HepG2 (cell line): Measurements from ENCODE around the gene MAN2B2. TPM values are rescaled to one million over a fixed set of nuclear protein-coding genes. Genes with fewer than 3 reads are reported as not detected.

Experiments used
- E2F5 ChIP-seq: sonication (generic); formaldehyde crosslinking; conservative IDR thresholded peaks from 2 replicates; pipeline ENCODE4 v1.4.0; 2020; ENCODE audit warnings: missing genetic modification reagents
- HNRNPK ChIP-seq: fragments of 200-400 bp; formaldehyde crosslinking; IDR thresholded peaks from 2 replicates; pipeline ENCODE4 v1.6.1; 2018; ENCODE audit warnings: low read length, low read depth, moderate library complexity, mild to moderate bottlenecking; ENCODE audit not compliant: poor library complexity, severe bottlenecking
- MTF1 ChIP-seq: sonication (generic); formaldehyde crosslinking; IDR thresholded peaks from 2 replicates; pipeline ENCODE4 v1.5.0; 2020; ENCODE audit warnings: missing genetic modification reagents
- PHF20 ChIP-seq: sonication (generic); formaldehyde crosslinking; IDR thresholded peaks from 2 replicates; pipeline ENCODE4 v1.5.0; 2020; ENCODE audit warnings: mild to moderate bottlenecking, missing genetic modification reagents
- PHF5A ChIP-seq: IDR thresholded peaks from one replicate; pipeline ENCODE4 v1.6.1; 2018; ENCODE audit warnings: low read depth, missing genetic modification reagents; ENCODE audit not compliant: unreplicated experiment
- PLSCR1 ChIP-seq: sonication (generic); formaldehyde crosslinking; IDR thresholded peaks from 2 replicates; pipeline ENCODE4 v1.5.0; 2020; ENCODE audit warnings: missing genetic modification reagents, mild to moderate bottlenecking, borderline replicate concordance
- RAD21 ChIP-seq: fragments of 450-650 bp; formaldehyde crosslinking; IDR thresholded peaks from 2 replicates; pipeline ENCODE4 v1.5.0; 2020; ENCODE audit warnings: mild to moderate bottlenecking
- RXRB ChIP-seq: IDR thresholded peaks from 2 replicates; pipeline ENCODE4 v1.6.1; 2016; ENCODE audit warnings: borderline replicate concordance, missing genetic modification reagents, missing compliant biosample characterization
- SIN3B ChIP-seq: fragments of 150-350 bp; IDR thresholded peaks from 2 replicates; pipeline ENCODE4 v1.6.1; 2014; ENCODE audit warnings: low read length
- SIX1 ChIP-seq: sonication (generic); formaldehyde crosslinking; IDR thresholded peaks from 2 replicates; pipeline ENCODE4 v1.4.0; 2020; ENCODE audit warnings: missing genetic modification reagents, borderline replicate concordance
- SP140L ChIP-seq: sonication (generic); formaldehyde crosslinking; IDR thresholded peaks from 2 replicates; pipeline ENCODE4 v1.4.0; 2020; ENCODE audit warnings: missing genetic modification reagents, borderline replicate concordance
- TRAFD1 ChIP-seq: sonication (generic); formaldehyde crosslinking; IDR thresholded peaks from 2 replicates; pipeline ENCODE4 v1.5.1; 2020; ENCODE audit warnings: missing genetic modification reagents, mild to moderate bottlenecking, borderline replicate concordance
- ZBTB40 ChIP-seq, 2 experiments: fragments of 450-650 bp in 1 of 2; sonication (generic) in 1 of 2; formaldehyde crosslinking in 1 of 2; IDR thresholded peaks; 2 replicates each; pipeline versions ENCODE4 v1.6.1 to v1.8.0; 2016 to 2022; ENCODE audit warnings: antibody characterized with exemption in 1 of 2, mild to moderate bottlenecking in 1 of 2, missing genetic modification reagents in 1 of 2
- ZFP1 ChIP-seq: IDR thresholded peaks from 2 replicates; pipeline ENCODE4 v1.6.1; 2016
- ZNF10 ChIP-seq: sonication (generic); formaldehyde crosslinking; IDR thresholded peaks from 2 replicates; pipeline ENCODE4 v1.4.0; 2020; ENCODE audit warnings: mild to moderate bottlenecking, low read depth, missing genetic modification reagents, borderline replicate concordance
- ZNF138 ChIP-seq: sonication (generic); formaldehyde crosslinking; IDR thresholded peaks from 2 replicates; pipeline ENCODE4 v1.5.0; 2020; ENCODE audit warnings: mild to moderate bottlenecking, low read depth, missing genetic modification reagents
- polyA plus RNA-seq, 8 experiments: library from polyadenylated mRNA; depleted of rRNA in 3 of 8; stranded (reverse) in 7 of 8; unstranded in 1 of 8; fragments of >200 nt; fragmentation: Illumina TruSeq in 4 of 8; extraction: Trizol in 4 of 8; gene quantifications; 2 replicates each; pipeline versions ENCODE4 v1.2.1 to v1.2.3, GENCODE V29; 2011 to 2016; ENCODE audit warnings: low read depth in 4 of 8, missing spikeins in 1 of 8, mixed read lengths in 1 of 8; ENCODE audit not compliant: insufficient read depth in 1 of 8
- total RNA-seq, 5 experiments: library from RNA; depleted of rRNA; stranded (reverse); fragments of >200 nt; fragmentation: Illumina TruSeq; extraction: Trizol; gene quantifications; 2 replicates each; pipeline ENCODE4 v1.2.3, GENCODE V29; 2016; ENCODE audit warnings: low read depth in 1 of 5

MAN2B2 gene
- total and polyA plus RNA-seq, 2 of the 13 experiments (the other 11 are each of a cell fraction or from before 2014, with no cell fraction given) = 4.8 to 5.4 TPM

- TF ChIP-seq MTF1 (CRISPR knock-in tag) (no peak), TRAFD1 (CRISPR knock-in tag) (no peak), ZBTB40 (IDR thresholded peaks at IDR 0.05) (no peak), ZBTB40 (CRISPR knock-in tag; IDR thresholded peaks at IDR 0.05) (no peak; the same call in 1 of the 2 replicates), ZFP1 (CRISPR knock-in tag) (0 out of 2 replicates have a peak, but pooled peaks have one; percentile 32), PHF5A (CRISPR knock-in tag) (no peak), SIN3B (no peak), SP140L (CRISPR knock-in tag) (no peak), HNRNPK (no peak), E2F5 (no peak), RXRB (CRISPR knock-in tag) (peak; percentile 86), SIX1 (no peak; the same call in 1 of the 2 replicates), PLSCR1 (CRISPR knock-in tag) (no peak), PHF20 (CRISPR knock-in tag) (no peak), ZNF138 (CRISPR knock-in tag) (no peak), ZNF10 (CRISPR knock-in tag) (no peak), RAD21 (CRISPR knock-in tag) (no peak)
These were observed 35.8 kb upstream of the MAN2B2 start (continued) for GRCh38 chr4:6539009-6539764.
